K562 (cell line): ENCODE data around the gene ZNHIT1. TPM values are rescaled to one million over a fixed set of nuclear protein-coding genes. Genes with fewer than 3 reads are reported as not detected.
A peak's percentile ranks its signal among the peaks of the same experiment; 100 is the strongest.

Source experiments
- GABPA ChIP-seq: fragments of 200-800 bp; sonication (Bioruptor generic); conservative IDR thresholded peaks from 2 replicates; pipeline ENCODE4 v1.6.1; 2016; ENCODE audit warnings: low read depth, missing genetic modification characterization, missing compliant biosample characterization
- TCF7 ChIP-seq: sonication (generic); IDR thresholded peaks from 2 replicates; pipeline ENCODE4 v1.6.1; 2016; ENCODE audit warnings: antibody characterized with exemption, borderline replicate concordance
- ZBTB43 ChIP-seq: sonication (generic); formaldehyde crosslinking; IDR thresholded peaks from 2 replicates; pipeline ENCODE4 v1.8.0; 2023; ENCODE audit warnings: mild to moderate bottlenecking, missing genetic modification reagents
- ZNF282 ChIP-seq: sonication (generic); formaldehyde crosslinking; IDR thresholded peaks from 2 replicates; pipeline ENCODE4 v1.8.1; 2023; ENCODE audit warnings: missing genetic modification reagents
- ZNF696 ChIP-seq: fragments of 250-450 bp; sonication (Bioruptor Pico); conservative IDR thresholded peaks from 2 replicates; pipeline ENCODE4 v1.4.0; 2020; ENCODE audit warnings: mild to moderate bottlenecking, moderate library complexity
- polyA plus RNA-seq, 8 experiments: library from polyadenylated mRNA; depleted of rRNA in 4 of 8; stranded (reverse) in 5 of 8; unstranded in 3 of 8; fragments of >200 nt; fragmentation: Nextera tagmentation in 2 of 8; fragmentation: Illumina TruSeq in 1 of 8; extraction: Ambion mirVana in 2 of 8; extraction: Trizol in 1 of 8; gene quantifications; 2 replicates each; pipeline versions ENCODE4 v1.2.1 to v1.2.3, GENCODE V29; 2011 to 2014; ENCODE audit warnings: inconsistent platforms in 1 of 8, missing spikeins in 1 of 8
- total RNA-seq, 7 experiments: library from RNA; depleted of rRNA in 6 of 7; stranded (reverse); fragments of >200 nt in 6 of 7; fragmentation: Illumina TruSeq in 2 of 7; extraction: Trizol in 2 of 7; gene quantifications; 2 replicates each; pipeline versions ENCODE4 v1.2.1 to v1.2.3, GENCODE V29; 2011 to 2021; ENCODE audit warnings: low replicate concordance in 1 of 7
- TF ChIP-seq, protein P1 (sequence below): fragments of 250-450 bp; sonication (Bioruptor Pico); IDR thresholded peaks from 2 replicates; pipeline ENCODE4 v1.4.0; 2020
- TF ChIP-seq, protein P2 (sequence below): fragments of 450-650 bp; IDR thresholded peaks from 2 replicates; pipeline ENCODE4 v1.6.1; 2016; ENCODE audit warnings: mild to moderate bottlenecking, moderate library complexity

Gene ZNHIT1
- total and polyA plus RNA-seq, 9 of the 15 experiments (the other 6 are each of a cell fraction or from before 2014, with no cell fraction given), result 6.4 to 162 (median 70.1) TPM

DNA sequence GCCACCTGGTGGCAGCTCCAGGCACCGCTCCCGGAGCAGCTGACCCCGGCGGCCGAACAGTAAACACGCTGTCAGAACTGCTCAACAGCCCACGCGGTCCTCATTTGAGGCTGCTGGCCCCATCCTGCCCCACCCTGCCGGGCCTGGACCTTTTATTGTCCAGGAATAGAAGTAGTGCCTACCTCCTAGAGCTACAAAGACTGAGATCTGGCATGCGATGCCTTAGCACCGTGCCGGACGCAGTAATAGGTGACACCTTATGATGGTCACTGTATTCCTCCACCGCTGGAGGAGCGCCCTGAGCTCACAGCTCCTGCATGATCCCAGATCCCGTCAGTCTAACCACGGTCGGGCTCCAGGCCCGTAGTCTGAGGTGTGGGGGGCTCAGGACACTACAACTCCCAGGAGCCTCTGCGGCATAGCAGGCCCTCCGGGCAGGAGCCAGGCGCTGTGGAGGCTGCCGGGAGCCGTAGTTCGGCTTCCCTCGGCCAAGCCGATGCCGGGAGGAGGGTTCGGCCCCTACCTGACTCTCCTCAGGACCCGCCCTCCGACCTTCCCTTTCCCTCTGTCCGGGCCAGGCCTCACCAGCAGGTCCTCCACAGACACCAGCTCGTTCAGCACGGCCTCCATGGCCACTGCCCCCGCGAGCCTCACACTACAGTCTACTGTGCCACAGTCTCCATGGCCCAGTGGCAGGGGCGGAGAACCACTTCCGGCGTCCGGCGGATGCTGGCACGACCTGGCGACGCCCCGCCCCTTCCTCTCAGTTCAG, 26.6 kb downstream of the ZNHIT1 start, which contains the start of gene FIS1 (continued):
- TF ChIP-seq ZBTB43 (CRISPR knock-in tag), result no peak
- TF ChIP-seq GABPA (tag), result peak; percentile 98
- TF ChIP-seq ZNF696 (CRISPR knock-in tag), result no peak
- no peak for TF ChIP-seq ZNF282 (CRISPR knock-in tag)
- TF ChIP-seq, protein P1, sequence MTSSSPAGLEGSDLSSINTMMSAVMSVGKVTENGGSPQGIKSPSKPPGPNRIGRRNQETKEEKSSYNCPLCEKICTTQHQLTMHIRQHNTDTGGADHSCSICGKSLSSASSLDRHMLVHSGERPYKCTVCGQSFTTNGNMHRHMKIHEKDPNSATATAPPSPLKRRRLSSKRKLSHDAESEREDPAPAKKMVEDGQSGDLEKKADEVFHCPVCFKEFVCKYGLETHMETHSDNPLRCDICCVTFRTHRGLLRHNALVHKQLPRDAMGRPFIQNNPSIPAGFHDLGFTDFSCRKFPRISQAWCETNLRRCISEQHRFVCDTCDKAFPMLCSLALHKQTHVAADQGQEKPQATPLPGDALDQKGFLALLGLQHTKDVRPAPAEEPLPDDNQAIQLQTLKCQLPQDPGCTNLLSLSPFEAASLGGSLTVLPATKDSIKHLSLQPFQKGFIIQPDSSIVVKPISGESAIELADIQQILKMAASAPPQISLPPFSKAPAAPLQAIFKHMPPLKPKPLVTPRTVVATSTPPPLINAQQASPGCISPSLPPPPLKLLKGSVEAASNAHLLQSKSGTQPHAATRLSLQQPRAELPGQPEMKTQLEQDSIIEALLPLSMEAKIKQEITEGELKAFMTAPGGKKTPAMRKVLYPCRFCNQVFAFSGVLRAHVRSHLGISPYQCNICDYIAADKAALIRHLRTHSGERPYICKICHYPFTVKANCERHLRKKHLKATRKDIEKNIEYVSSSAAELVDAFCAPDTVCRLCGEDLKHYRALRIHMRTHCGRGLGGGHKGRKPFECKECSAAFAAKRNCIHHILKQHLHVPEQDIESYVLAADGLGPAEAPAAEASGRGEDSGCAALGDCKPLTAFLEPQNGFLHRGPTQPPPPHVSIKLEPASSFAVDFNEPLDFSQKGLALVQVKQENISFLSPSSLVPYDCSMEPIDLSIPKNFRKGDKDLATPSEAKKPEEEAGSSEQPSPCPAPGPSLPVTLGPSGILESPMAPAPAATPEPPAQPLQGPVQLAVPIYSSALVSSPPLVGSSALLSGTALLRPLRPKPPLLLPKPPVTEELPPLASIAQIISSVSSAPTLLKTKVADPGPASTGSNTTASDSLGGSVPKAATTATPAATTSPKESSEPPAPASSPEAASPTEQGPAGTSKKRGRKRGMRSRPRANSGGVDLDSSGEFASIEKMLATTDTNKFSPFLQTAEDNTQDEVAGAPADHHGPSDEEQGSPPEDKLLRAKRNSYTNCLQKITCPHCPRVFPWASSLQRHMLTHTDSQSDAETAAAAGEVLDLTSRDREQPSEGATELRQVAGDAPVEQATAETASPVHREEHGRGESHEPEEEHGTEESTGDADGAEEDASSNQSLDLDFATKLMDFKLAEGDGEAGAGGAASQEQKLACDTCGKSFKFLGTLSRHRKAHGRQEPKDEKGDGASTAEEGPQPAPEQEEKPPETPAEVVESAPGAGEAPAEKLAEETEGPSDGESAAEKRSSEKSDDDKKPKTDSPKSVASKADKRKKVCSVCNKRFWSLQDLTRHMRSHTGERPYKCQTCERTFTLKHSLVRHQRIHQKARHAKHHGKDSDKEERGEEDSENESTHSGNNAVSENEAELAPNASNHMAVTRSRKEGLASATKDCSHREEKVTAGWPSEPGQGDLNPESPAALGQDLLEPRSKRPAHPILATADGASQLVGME (CRISPR knock-in tag), result 0 out of 2 replicates have a peak, but pooled peaks have one; percentile 23
- TF ChIP-seq TCF7, result 0 out of 2 replicates have a peak, but pooled peaks have one; percentile 14
- TF ChIP-seq, protein P2, sequence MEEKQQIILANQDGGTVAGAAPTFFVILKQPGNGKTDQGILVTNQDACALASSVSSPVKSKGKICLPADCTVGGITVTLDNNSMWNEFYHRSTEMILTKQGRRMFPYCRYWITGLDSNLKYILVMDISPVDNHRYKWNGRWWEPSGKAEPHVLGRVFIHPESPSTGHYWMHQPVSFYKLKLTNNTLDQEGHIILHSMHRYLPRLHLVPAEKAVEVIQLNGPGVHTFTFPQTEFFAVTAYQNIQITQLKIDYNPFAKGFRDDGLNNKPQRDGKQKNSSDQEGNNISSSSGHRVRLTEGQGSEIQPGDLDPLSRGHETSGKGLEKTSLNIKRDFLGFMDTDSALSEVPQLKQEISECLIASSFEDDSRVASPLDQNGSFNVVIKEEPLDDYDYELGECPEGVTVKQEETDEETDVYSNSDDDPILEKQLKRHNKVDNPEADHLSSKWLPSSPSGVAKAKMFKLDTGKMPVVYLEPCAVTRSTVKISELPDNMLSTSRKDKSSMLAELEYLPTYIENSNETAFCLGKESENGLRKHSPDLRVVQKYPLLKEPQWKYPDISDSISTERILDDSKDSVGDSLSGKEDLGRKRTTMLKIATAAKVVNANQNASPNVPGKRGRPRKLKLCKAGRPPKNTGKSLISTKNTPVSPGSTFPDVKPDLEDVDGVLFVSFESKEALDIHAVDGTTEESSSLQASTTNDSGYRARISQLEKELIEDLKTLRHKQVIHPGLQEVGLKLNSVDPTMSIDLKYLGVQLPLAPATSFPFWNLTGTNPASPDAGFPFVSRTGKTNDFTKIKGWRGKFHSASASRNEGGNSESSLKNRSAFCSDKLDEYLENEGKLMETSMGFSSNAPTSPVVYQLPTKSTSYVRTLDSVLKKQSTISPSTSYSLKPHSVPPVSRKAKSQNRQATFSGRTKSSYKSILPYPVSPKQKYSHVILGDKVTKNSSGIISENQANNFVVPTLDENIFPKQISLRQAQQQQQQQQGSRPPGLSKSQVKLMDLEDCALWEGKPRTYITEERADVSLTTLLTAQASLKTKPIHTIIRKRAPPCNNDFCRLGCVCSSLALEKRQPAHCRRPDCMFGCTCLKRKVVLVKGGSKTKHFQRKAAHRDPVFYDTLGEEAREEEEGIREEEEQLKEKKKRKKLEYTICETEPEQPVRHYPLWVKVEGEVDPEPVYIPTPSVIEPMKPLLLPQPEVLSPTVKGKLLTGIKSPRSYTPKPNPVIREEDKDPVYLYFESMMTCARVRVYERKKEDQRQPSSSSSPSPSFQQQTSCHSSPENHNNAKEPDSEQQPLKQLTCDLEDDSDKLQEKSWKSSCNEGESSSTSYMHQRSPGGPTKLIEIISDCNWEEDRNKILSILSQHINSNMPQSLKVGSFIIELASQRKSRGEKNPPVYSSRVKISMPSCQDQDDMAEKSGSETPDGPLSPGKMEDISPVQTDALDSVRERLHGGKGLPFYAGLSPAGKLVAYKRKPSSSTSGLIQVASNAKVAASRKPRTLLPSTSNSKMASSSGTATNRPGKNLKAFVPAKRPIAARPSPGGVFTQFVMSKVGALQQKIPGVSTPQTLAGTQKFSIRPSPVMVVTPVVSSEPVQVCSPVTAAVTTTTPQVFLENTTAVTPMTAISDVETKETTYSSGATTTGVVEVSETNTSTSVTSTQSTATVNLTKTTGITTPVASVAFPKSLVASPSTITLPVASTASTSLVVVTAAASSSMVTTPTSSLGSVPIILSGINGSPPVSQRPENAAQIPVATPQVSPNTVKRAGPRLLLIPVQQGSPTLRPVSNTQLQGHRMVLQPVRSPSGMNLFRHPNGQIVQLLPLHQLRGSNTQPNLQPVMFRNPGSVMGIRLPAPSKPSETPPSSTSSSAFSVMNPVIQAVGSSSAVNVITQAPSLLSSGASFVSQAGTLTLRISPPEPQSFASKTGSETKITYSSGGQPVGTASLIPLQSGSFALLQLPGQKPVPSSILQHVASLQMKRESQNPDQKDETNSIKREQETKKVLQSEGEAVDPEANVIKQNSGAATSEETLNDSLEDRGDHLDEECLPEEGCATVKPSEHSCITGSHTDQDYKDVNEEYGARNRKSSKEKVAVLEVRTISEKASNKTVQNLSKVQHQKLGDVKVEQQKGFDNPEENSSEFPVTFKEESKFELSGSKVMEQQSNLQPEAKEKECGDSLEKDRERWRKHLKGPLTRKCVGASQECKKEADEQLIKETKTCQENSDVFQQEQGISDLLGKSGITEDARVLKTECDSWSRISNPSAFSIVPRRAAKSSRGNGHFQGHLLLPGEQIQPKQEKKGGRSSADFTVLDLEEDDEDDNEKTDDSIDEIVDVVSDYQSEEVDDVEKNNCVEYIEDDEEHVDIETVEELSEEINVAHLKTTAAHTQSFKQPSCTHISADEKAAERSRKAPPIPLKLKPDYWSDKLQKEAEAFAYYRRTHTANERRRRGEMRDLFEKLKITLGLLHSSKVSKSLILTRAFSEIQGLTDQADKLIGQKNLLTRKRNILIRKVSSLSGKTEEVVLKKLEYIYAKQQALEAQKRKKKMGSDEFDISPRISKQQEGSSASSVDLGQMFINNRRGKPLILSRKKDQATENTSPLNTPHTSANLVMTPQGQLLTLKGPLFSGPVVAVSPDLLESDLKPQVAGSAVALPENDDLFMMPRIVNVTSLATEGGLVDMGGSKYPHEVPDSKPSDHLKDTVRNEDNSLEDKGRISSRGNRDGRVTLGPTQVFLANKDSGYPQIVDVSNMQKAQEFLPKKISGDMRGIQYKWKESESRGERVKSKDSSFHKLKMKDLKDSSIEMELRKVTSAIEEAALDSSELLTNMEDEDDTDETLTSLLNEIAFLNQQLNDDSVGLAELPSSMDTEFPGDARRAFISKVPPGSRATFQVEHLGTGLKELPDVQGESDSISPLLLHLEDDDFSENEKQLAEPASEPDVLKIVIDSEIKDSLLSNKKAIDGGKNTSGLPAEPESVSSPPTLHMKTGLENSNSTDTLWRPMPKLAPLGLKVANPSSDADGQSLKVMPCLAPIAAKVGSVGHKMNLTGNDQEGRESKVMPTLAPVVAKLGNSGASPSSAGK, result peak; percentile 92
